Activated naive CD4-positive, alpha-beta T cell treated with anti-CD3 and anti-CD28 coated beads, Interleukin-2, amount 50 U/mL, for 72 hours (primary cell): Measurements from ENCODE around the gene PRDM10. TPM values are rescaled to one million over a fixed set of nuclear protein-coding genes. Genes with fewer than 3 reads are reported as not detected.
"Not testable (repeated sequence)": the region's sequence is repeated elsewhere in the genome, so short reads cannot be mapped to it uniquely, and the experiment has no call there.

ENCODE experiments used
- ATAC-seq, 2 donors: fragments of 150-1000 bp; cut with Tn5 transposase; 2 replicates each; pipeline ENCODE4 v1.10.0; 2021; ENCODE audit warnings: mild to moderate bottlenecking in 2 of 2, moderate library complexity in 2 of 2
- DNase-seq, 2 donors: peaks; one replicate each; pipeline ENCODE4 v3.0.0; 2021 to 2022; ENCODE audit warnings: low spot score in 2 of 2
- H3K27ac Mint-ChIP-seq, 2 donors: one replicate each; pipeline ENCODE4 v1.8.0; 2022; ENCODE audit warnings: mild to moderate bottlenecking in 2 of 2, mixed read lengths in 2 of 2
- H3K36me3 Mint-ChIP-seq, 2 donors: one replicate each; pipeline ENCODE4 v1.8.0; 2022; ENCODE audit warnings: mixed read lengths in 2 of 2
- H3K9me3 Mint-ChIP-seq, 2 donors: one replicate each; pipeline ENCODE4 v1.8.0; 2022; ENCODE audit warnings: mixed read lengths in 2 of 2
- total RNA-seq, 2 donors: library from RNA; stranded (reverse); gene quantifications; one replicate each; pipeline ENCODE4 v1.2.3, GENCODE V29; 2022

Gene PRDM10
- total RNA-seq, 2 donors from 2014 or later: 13.0 to 28.1 TPM

DNA sequence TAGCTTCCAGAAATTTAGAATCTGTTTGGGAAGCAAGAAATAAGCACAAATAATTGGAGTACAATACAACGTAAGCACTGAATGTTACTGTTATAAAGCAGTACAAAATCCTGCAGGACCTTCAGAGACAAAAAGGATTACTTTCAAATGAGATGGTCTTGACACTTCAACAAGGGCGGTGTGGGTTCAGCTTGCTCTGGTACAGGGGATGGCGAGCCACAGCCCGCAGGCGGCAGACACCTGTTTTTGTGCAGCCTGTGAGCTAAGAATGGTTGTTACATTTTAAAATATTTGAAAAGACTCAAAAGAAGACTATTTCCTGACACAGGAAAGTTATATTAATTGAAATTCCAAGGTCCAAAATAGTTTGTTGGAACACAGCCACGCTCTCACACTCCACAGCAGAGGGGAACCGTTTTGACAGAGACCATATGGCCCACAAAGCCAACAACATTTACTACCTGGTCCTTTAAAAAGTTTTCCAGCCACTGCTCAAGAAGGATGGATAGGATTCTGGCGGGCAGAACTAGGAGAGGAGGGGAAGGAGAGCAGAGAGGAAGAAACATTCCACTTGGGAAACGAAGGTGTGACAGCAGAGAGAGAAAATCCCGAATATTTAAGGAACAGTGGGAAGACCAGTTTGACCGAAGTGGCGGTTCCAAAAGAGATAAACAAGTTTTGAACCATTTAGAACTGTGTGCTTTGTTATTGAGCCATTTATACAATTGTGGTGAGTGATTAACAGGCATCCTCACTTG lies 6.3 kb downstream of the PRDM10 start:
- peaks cover 4 to 14% of the 10 kb centered on the region in 2 donors for H3K36me3 Mint-ChIP-seq
- no peaks in the 10 kb centered on the region for H3K9me3 Mint-ChIP-seq
- DNase-seq: no peak
- H3K27ac Mint-ChIP-seq: no peak overlapping the region
- no peak for ATAC-seq

DNA sequence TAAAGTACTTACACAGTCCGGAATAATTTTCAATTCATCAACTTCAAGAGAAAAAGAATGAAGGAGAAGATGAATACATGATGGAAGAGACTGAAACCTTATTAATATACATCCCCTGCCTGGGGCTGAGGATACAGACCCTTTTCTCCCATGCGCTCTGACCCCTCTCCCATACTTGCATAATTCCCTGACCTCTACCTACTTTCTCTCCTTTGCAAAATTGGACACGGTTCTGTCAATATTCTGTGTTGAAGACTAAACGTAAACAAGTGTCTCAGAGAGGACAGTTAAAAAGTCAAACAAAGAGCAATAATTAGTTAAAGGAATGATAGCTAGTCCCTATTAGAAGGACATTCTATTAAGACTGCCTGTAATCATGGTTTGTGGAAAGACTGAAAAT lies 7.5 kb downstream of the PRDM10 start:
- H3K9me3 Mint-ChIP-seq: no peaks in the 10 kb centered on the region
- no peak for DNase-seq
- peaks cover 0 to 10% of the 10 kb centered on the region in 2 donors for H3K36me3 Mint-ChIP-seq
- ATAC-seq: no peak
- H3K27ac Mint-ChIP-seq: no peak overlapping the region

DNA sequence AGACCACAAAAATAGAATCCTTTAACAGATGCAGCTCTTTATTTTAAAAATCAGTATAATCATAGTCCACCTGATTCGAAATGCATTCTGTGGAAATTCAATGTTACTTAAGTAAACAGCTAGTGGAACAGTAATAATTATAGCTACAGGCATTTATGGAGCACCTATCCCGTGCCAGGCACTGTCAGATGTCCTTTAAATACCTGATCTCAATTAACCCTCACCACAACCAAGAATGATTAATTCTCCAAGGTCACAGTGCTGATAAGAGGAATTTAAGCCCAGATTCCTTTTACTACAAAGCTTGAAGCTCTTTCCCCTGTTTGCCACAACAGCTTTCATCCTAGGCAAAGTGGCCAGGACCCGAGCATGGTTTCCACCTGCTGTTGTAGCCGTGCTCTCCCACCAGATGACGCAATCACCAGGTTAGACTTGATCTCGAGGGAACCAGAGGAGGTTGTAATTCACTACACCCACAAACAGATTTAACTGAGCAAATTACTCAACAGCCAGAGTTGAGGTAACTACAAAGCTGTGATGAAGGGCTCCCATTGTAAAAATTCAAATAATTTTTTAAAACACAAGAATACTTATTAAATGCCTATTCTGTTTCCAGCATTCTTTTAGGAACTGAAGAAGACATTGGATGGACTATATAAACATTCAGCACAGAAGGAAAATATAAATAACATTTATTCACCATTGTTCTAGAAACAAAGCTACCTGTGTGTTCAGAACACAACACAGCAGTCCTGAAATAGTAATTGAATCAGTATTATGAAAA lies 10.3 kb downstream of the PRDM10 start:
- Mint-ChIP-seq H3K9me3 (no peaks in the 10 kb centered on the region), H3K36me3 (peaks cover 0 to 10% of the 10 kb centered on the region in 2 donors), H3K27ac (no peak overlapping the region)
- peak; percentile 37 to 79 for ATAC-seq
- peak in 1 of 2 donors; percentile 27 for DNase-seq

DNA sequence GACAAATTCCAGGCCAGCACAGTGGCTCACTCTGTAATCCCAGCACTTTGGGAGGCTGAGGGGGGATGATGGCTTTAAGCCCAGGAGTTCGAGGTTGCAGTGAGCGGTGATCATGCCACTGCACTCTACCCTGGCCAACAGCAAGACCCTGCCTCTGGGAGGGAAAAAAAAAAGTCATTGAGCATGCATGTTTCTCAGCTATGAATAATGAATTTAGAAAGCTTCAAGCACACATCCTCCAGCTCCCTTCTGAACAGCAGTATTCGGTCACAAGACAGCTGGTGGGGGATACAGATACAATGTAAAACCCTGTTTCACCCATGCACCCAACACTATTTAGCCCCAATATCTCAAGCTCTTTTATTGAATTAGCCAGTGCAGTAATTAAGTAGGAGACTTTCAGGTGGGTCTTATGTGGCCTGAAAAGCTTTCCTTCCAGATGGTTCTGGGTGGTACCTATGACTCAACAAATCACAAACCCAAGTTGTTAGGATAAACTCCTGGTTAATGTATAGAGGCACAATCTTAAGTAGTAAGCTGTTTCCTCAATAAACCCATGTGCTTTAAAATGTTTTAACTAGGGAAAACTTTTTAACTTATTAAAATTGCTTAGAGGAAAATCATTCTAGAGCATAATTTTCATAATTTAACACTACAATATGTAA lies 13.4 kb downstream of the PRDM10 start:
- no peak for ATAC-seq
- Mint-ChIP-seq H3K36me3 (no peaks in the 10 kb centered on the region), H3K27ac (no peak overlapping the region), H3K9me3 (no peaks in the 10 kb centered on the region)
- no peak for DNase-seq

DNA sequence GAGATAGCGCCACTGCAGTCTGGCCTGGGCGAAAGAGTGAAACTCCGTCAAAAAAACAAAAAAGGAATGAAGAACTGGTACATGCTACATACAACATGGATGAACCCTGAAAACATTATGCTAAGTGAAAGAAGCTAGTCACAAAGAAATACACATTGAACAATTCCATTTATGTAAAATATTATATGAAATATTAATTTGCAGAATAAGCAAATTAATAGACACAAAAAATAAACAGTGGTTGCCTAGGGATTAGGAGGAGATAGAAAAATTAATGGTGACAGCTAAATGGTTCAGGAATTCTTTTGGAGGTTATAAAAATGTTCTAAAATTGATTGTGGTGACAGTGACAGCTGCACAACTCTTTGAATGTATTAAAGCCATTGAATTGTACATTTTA lies 14.7 kb downstream of the PRDM10 start:
- Mint-ChIP-seq H3K27ac (no peak overlapping the region), H3K9me3 (no peaks in the 10 kb centered on the region), H3K36me3 (no peaks in the 10 kb centered on the region)
- no peak for ATAC-seq
- no peak for DNase-seq

DNA sequence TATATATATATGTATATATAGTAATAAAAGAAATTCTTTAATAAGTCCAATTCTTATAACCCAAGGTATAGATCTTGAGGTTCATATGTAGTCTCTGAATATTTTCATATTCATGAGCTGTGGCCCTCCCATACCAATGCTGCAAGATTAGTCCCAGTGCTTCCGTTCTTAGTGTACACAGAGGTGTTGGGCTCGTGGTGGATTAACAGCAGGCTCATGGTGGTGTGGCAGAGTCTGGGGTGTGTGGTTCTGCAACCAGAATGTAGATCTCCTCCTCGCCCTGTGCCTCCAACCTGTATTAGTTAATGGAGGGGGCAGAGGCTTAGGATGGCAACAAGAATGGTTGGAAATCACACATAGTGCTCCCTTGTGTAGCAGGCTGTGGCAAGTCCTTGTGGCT lies 16.8 kb downstream of the PRDM10 start:
- DNase-seq (no peak), ATAC-seq (peak in 1 of 2 donors; percentile 34)
- Mint-ChIP-seq H3K9me3 (no peaks in the 10 kb centered on the region), H3K36me3 (no peaks in the 10 kb centered on the region), H3K27ac (no peak overlapping the region)

DNA sequence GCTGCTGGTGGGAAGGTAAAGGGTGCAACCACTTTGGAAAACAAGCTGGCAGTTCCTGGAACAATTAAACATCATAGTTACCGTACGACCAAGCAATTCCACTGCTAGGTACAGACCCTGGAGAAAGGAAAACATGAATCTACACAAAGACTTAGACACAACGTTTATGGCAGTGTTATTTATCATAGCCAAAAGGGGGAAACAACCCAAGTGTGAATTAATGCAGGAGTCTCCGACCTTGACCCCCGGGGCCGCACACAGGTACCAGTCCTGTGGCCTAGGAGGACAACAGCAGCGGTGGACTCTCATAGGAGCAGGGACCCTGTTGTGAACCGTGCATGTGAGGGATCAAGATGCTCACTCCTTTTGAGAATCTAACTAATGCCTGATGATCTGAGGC lies 22.5 kb downstream of the PRDM10 start:
- Mint-ChIP-seq H3K36me3 (no peaks in the 10 kb centered on the region), H3K27ac (no peak overlapping the region), H3K9me3 (no peaks in the 10 kb centered on the region)
- no peak for ATAC-seq
- DNase-seq: no peak

DNA sequence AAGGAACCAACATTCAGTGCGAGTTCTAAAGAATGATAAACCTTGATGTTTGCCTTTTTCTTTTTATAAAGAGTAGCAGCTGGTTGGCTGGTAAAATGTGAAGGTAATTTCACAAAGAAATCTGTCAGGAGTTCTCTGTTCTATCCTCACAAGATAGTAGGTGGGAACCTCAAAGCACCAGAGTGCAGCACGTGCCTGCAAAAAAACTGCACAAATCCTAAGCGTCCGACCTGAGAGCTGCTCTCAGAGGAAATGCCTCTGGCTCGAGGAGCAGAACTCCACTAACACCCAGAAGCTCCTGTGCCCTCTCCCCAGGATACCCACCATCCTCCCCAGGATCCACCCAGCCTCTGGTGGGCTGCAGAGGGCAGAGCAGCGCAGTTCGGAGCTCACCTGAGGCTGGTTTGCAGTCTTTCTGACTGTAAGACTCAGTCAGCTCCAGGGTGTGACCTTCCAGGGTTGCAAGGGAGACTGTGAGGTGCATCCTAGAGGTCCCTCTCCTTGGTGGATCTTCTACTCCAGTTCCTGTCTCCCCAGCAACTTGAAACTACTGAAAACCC lies 23.5 kb downstream of the PRDM10 start:
- H3K36me3 Mint-ChIP-seq: no peaks in the 10 kb centered on the region
- H3K9me3 Mint-ChIP-seq: no peaks in the 10 kb centered on the region
- no peak for ATAC-seq
- H3K27ac Mint-ChIP-seq: no peak overlapping the region
- DNase-seq: no peak

DNA sequence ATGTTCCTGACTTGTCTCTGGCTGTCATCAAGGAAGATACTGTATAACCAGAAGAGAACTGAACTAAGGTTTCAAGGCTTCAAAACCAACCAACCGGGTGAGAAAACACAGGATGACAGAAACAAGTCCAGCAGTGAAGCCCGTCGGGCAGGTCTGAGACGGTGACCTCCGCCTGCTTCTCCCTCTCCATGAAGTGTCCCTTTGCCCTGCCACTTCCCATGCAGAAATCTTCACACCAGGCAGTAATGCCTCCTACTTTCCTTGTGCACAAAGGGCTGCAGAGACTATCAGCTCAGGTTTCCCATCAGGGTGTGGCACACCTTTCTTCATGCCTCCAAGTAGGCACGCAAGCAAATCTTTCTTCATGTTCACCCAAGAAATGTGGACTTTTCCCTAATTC lies 24.2 kb downstream of the PRDM10 start:
- Mint-ChIP-seq H3K27ac (no peak overlapping the region), H3K36me3 (no peaks in the 10 kb centered on the region)

DNA sequence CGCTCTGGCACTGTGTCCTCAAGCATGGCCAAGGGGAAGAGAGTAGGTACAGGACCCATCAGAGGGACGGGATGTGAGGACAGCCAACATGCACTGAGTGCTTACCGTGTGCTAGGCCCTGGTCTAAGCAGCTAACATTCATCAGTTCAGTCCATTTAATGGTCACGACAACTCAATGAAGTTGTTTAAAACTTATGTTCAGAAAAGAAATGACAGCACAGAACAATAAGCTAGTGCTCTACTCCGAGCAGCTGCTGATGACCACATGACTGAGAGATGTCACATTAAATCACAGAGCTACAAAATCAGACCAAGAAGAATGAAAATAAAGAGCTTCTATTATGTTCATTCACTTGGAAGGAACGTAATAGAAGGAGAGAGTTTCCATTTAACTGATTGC lies 26.3 kb downstream of the PRDM10 start:
- no peak overlapping the region for H3K27ac Mint-ChIP-seq

More for the DNA sequence above, 24.2 kb downstream of the PRDM10 start:
- no peaks in the 10 kb centered on the region for H3K9me3 Mint-ChIP-seq
- no peak for DNase-seq
- no peak for ATAC-seq

DNA sequence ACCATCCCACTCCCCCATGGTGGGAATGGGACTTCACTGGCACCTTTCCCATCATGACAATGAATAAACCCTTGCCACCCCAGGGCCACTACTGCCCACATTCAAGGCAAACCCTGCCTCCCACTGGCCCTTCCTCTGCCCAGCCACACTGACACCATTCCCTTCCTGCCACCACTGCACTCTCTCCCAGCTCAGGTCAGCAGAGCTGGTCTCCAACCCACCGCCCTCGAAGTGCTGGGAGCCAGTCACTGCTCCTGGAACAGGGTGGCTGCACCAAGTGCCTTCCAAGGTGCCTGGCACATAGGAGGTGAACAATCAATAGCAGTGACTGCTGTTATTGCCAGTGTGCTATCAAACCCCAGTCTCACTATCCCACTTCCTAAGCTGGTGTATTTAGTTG lies 27.1 kb downstream of the PRDM10 start:
- DNase-seq (no peak), ATAC-seq (no peak)
- no peaks in the 10 kb centered on the region for H3K36me3 Mint-ChIP-seq
- H3K27ac Mint-ChIP-seq: peak overlapping the region in 1 of 2 donors; percentile 19
- no peaks in the 10 kb centered on the region for H3K9me3 Mint-ChIP-seq

More for the DNA sequence above, 26.3 kb downstream of the PRDM10 start:
- Mint-ChIP-seq H3K9me3 (no peaks in the 10 kb centered on the region), H3K36me3 (no peaks in the 10 kb centered on the region)
- DNase-seq: no peak
- ATAC-seq: no peak

DNA sequence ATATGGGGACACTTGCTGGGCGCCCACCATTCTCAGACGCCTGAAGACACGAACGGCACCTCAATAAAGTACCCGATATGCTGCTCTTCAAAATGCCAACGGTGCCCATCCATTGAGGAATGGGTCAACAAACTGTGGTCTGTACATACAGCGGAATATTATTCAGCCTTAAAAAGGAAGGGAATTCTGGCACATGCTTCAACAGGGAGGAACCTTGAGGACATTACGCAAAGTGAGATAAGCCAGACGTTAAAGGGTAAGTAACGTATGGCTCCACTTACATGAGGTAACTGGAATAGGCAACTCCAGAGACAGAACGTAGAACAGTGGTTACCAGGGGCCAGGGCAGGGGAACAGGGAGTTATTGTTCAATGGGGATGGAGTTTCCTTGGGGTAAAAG lies 28.0 kb downstream of the PRDM10 start:
- no peaks in the 10 kb centered on the region for H3K36me3 Mint-ChIP-seq
- DNase-seq (no peak), ATAC-seq (no peak)
- peak overlapping the region in 1 of 2 donors; percentile 13 for H3K27ac Mint-ChIP-seq
- no peaks in the 10 kb centered on the region for H3K9me3 Mint-ChIP-seq

DNA sequence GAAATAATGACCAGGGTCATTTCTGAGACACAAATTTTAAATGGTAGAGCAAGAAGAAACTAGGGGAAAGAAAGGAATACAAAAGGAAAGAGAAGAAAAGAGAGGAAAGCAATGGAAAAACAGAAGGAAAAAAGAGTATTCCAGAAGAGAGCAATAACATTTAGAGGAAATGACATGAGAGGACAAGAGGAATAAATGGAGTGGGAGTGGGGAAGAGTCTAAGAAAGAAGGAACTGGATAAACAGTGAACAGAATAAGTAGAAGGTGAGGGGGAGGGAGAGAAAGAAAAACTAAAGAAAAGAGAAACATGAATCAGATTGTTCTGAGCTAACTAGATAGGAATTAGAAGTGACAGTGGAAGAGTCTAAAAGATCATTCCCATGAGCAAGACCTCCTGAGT lies 28.4 kb downstream of the PRDM10 start:
- H3K36me3 Mint-ChIP-seq: no peaks in the 10 kb centered on the region
- DNase-seq (no peak), ATAC-seq (no peak)
- H3K27ac Mint-ChIP-seq: no peak overlapping the region
- no peaks in the 10 kb centered on the region for H3K9me3 Mint-ChIP-seq

DNA sequence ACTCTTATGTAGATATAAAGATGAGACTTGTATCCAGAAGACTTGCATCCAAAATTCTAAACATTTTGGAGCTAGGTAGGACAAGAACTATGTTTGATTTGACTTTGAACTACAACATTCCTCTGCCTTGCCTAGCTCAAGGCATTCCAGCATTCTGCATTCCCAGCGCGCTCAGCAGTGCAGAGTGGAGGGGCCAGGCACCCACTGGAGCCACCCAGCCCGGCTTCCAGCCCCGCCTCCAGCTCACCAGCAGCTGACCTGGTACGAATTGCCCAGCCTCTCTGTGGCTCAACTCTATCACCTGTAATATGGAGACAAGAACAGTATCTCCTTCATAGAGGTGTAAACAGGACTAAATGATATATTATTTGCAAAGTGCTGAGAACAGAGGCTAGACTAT lies 28.8 kb downstream of the PRDM10 start:
- ATAC-seq (no peak), DNase-seq (no peak)
- no peak overlapping the region for H3K27ac Mint-ChIP-seq
- no peaks in the 10 kb centered on the region for H3K36me3 Mint-ChIP-seq
- no peaks in the 10 kb centered on the region for H3K9me3 Mint-ChIP-seq

DNA sequence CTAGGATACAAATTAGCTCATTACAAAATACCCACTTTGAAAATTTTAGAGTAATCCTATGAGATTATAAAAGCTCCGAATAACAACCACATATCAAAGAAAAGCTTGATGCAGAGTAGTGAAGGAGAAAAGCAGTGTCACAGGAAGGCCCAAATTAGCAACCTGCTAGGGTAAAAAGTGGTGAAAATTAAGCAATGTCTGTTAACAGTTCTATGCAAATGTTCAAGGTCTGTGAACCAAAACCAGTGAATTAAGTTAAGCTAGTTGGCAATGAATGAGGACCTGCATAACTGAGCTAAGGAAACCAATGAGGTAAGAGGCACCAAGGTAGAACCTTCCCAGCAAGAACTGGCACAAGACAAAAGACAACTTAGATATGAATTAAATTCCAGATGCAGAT lies 29.6 kb downstream of the PRDM10 start:
- DNase-seq: no peak
- Mint-ChIP-seq H3K9me3 (no peaks in the 10 kb centered on the region), H3K36me3 (no peaks in the 10 kb centered on the region), H3K27ac (no peak overlapping the region)
- ATAC-seq: no peak

DNA sequence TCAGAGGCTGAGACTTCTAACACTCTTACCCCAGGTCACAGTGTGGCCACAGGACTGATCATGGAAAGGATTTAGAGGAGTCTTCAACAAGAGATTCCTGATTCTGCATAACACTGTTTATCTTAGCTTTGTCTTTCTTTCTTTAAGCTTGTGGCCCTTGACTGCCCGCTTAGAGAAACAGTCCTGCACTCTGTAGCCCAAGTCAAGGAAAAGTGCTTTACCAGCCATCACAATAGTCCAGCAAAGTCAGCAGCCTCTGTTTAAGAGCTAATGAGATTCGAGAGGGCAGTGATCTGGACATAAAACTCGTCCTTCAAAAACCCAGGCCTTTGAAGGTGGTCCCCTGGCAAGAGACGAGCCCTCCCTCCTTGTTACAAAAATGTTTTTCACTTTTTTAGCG lies 30.0 kb downstream of the PRDM10 start:
- H3K9me3 Mint-ChIP-seq: no peaks in the 10 kb centered on the region
- no peaks in the 10 kb centered on the region for H3K36me3 Mint-ChIP-seq
- no peak for DNase-seq
- ATAC-seq: no peak
- no peak overlapping the region for H3K27ac Mint-ChIP-seq

DNA sequence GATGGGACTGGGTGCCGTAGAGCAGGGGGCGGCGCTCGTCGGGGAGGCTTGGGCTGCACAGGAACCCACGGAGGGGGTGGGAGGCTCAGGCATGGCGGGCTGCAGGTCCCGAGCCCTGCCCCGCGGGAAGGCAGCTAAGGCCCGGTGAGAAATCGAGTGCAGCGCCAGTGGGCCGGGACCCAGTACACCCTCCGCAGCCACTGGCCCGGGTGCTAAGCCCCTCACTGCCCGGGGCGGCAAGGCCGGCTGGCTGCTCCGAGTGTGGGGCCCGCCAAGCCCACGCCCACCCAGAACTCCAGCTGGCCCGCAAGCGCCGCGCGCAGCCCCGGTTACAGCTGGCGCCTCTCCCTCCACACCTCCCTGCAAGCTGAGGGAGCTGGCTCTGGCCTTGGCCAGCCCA lies 30.8 kb downstream of the PRDM10 start:
- not testable (repeated sequence) for H3K9me3 Mint-ChIP-seq, H3K27ac Mint-ChIP-seq, DNase-seq, H3K36me3 Mint-ChIP-seq, ATAC-seq
